ENCODE data around the gene EXOSC3.
"Not testable (repeated sequence)": the region's sequence is repeated elsewhere in the genome, so short reads cannot be mapped to it uniquely, and the experiment has no call there.

Gene EXOSC3

GRCh38 chr9:37784616-37785483, at the start of gene EXOSC3:
TSS of gene EXOSC3 (minus strand) at chr9:37785064. CDS start at chr9:37785044, 20 bp downstream.
- Mint-ChIP-seq H3K36me3 (ENCODE audit: low read depth) (peaks cover 31% of the 10 kb centered on the region), H3K4me3 (peak within 1 kb of the TSS; percentile 96), H3K27me3 (ENCODE audit: low read depth) (no peaks in the 10 kb centered on the region), H3K27ac (peak within 1 kb of the TSS; percentile 90), H3K4me1 (ENCODE audit: low read depth) (peaks cover 33% of the 10 kb centered on the region), H3K9me3 (no peaks in the 10 kb centered on the region)

GRCh38 chr9:37827483-37828165, 42.8 kb upstream of the EXOSC3 start:
- Mint-ChIP-seq H3K36me3 (ENCODE audit: low read depth) (peaks cover 33% of the 10 kb centered on the region), H3K27me3 (ENCODE audit: low read depth) (no peaks in the 10 kb centered on the region), H3K4me1 (ENCODE audit: low read depth) (no peaks in the 10 kb centered on the region), H3K4me3 (no peak overlapping the region), H3K27ac (no peak overlapping the region), H3K9me3 (peaks cover 5% of the 10 kb centered on the region)

GRCh38 chr9:37825174-37825573, 40.3 kb upstream of the EXOSC3 start:
- H3K4me1 Mint-ChIP-seq (ENCODE audit: low read depth); H3K27ac Mint-ChIP-seq; H3K4me3 Mint-ChIP-seq; H3K27me3 Mint-ChIP-seq (ENCODE audit: low read depth); H3K9me3 Mint-ChIP-seq: not testable (repeated sequence)
- peaks cover 48% of the 10 kb centered on the region for H3K36me3 Mint-ChIP-seq (ENCODE audit: low read depth)

GRCh38 chr9:37820142-37820541, 35.3 kb upstream of the EXOSC3 start:
- no peak overlapping the region for H3K4me3 Mint-ChIP-seq
- H3K9me3 Mint-ChIP-seq, result peaks cover 4% of the 10 kb centered on the region
- peaks cover 1% of the 10 kb centered on the region for H3K4me1 Mint-ChIP-seq (ENCODE audit: low read depth)
- H3K27me3 Mint-ChIP-seq (ENCODE audit: low read depth), result no peaks in the 10 kb centered on the region
- peaks cover 31% of the 10 kb centered on the region for H3K36me3 Mint-ChIP-seq (ENCODE audit: low read depth)
- H3K27ac Mint-ChIP-seq, result no peak overlapping the region

- Mint-ChIP-seq H3K4me1 (ENCODE audit: low read depth) (peaks cover 1% of the 10 kb centered on the region), H3K9me3 (no peaks in the 10 kb centered on the region)
Measured at GRCh38 chr9:37818849-37819248, 34.0 kb upstream of the EXOSC3 start.

GRCh38 chr9:37812773-37813379, 28.0 kb upstream of the EXOSC3 start:
- peaks cover 4% of the 10 kb centered on the region for H3K4me1 Mint-ChIP-seq (ENCODE audit: low read depth)
- H3K4me3 Mint-ChIP-seq, result no peak overlapping the region
- no peaks in the 10 kb centered on the region for H3K27me3 Mint-ChIP-seq (ENCODE audit: low read depth)
- H3K27ac Mint-ChIP-seq, result no peak overlapping the region
- H3K9me3 Mint-ChIP-seq, result no peaks in the 10 kb centered on the region
- H3K36me3 Mint-ChIP-seq (ENCODE audit: low read depth), result peaks cover 8% of the 10 kb centered on the region

More at GRCh38 chr9:37818849-37819248, 34.0 kb upstream of the EXOSC3 start:
- Mint-ChIP-seq H3K27me3 (ENCODE audit: low read depth) (no peaks in the 10 kb centered on the region), H3K4me3 (no peak overlapping the region), H3K36me3 (ENCODE audit: low read depth) (peaks cover 22% of the 10 kb centered on the region), H3K27ac (no peak overlapping the region)

- Mint-ChIP-seq H3K4me1 (ENCODE audit: low read depth) (peaks cover 4% of the 10 kb centered on the region), H3K27me3 (ENCODE audit: low read depth) (no peaks in the 10 kb centered on the region), H3K9me3 (no peaks in the 10 kb centered on the region), H3K4me3 (no peak overlapping the region), H3K36me3 (ENCODE audit: low read depth) (peaks cover 8% of the 10 kb centered on the region), H3K27ac (no peak overlapping the region)
Measured at GRCh38 chr9:37811906-37812476, 27.1 kb upstream of the EXOSC3 start.

GRCh38 chr9:37809676-37810075, 24.8 kb upstream of the EXOSC3 start:
- H3K27me3 Mint-ChIP-seq (ENCODE audit: low read depth); H3K9me3 Mint-ChIP-seq; H3K4me1 Mint-ChIP-seq (ENCODE audit: low read depth); H3K36me3 Mint-ChIP-seq (ENCODE audit: low read depth); H3K4me3 Mint-ChIP-seq; H3K27ac Mint-ChIP-seq: not testable (repeated sequence)

- Mint-ChIP-seq H3K27me3 (ENCODE audit: low read depth) (no peaks in the 10 kb centered on the region), H3K27ac (no peak overlapping the region), H3K36me3 (ENCODE audit: low read depth) (peaks cover 7% of the 10 kb centered on the region), H3K4me3 (no peak overlapping the region), H3K9me3 (no peaks in the 10 kb centered on the region), H3K4me1 (ENCODE audit: low read depth) (peaks cover 19% of the 10 kb centered on the region)
Measured at GRCh38 chr9:37806271-37806670, 21.4 kb upstream of the EXOSC3 start.

GRCh38 chr9:37801959-37802711, 17.3 kb upstream of the EXOSC3 start:
- Mint-ChIP-seq H3K4me1 (ENCODE audit: low read depth) (peaks cover 33% of the 10 kb centered on the region), H3K4me3 (peak overlapping the region; percentile 85), H3K27ac (peak overlapping the region; percentile 73), H3K36me3 (ENCODE audit: low read depth) (peaks cover 6% of the 10 kb centered on the region), H3K27me3 (ENCODE audit: low read depth) (no peaks in the 10 kb centered on the region), H3K9me3 (no peaks in the 10 kb centered on the region)

- H3K4me1 Mint-ChIP-seq (ENCODE audit: low read depth), result peaks cover 33% of the 10 kb centered on the region
- H3K9me3 Mint-ChIP-seq, result no peaks in the 10 kb centered on the region
- H3K27ac Mint-ChIP-seq, result peak overlapping the region; percentile 73
- peak overlapping the region; percentile 89 for H3K4me3 Mint-ChIP-seq
- peaks cover 6% of the 10 kb centered on the region for H3K36me3 Mint-ChIP-seq (ENCODE audit: low read depth)
- H3K27me3 Mint-ChIP-seq (ENCODE audit: low read depth), result peaks cover 6% of the 10 kb centered on the region
Measured at GRCh38 chr9:37801287-37801850, 16.5 kb upstream of the EXOSC3 start.

GRCh38 chr9:37800631-37801286, 15.9 kb upstream of the EXOSC3 start, which contains the start of gene DCAF10:
TSS of gene DCAF10 (plus strand) at chr9:37800797. CDS start at chr9:37800867, 70 bp downstream.
- peaks cover 6% of the 10 kb centered on the region for H3K36me3 Mint-ChIP-seq (ENCODE audit: low read depth)
- peaks cover 11% of the 10 kb centered on the region for H3K27me3 Mint-ChIP-seq (ENCODE audit: low read depth)
- H3K9me3 Mint-ChIP-seq, result no peaks in the 10 kb centered on the region
- peak within 1 kb of the TSS; percentile 80 for H3K27ac Mint-ChIP-seq
- peak within 1 kb of the TSS; percentile 89 for H3K4me3 Mint-ChIP-seq
- peaks cover 30% of the 10 kb centered on the region for H3K4me1 Mint-ChIP-seq (ENCODE audit: low read depth)

GRCh38 chr9:37798677-37799076, 13.8 kb upstream of the EXOSC3 start:
- H3K4me1 Mint-ChIP-seq (ENCODE audit: low read depth), result peaks cover 28% of the 10 kb centered on the region
- H3K27ac Mint-ChIP-seq, result peak overlapping the region; percentile 58
- H3K36me3 Mint-ChIP-seq (ENCODE audit: low read depth), result peaks cover 6% of the 10 kb centered on the region
- H3K27me3 Mint-ChIP-seq (ENCODE audit: low read depth), result peaks cover 14% of the 10 kb centered on the region
- H3K4me3 Mint-ChIP-seq, result peak overlapping the region; percentile 32
- H3K9me3 Mint-ChIP-seq, result no peaks in the 10 kb centered on the region

Measured in T-helper 1 cell treated with Interleukin-12 subunit alpha and Interleukin-12 subunit beta and Interleukin-4 antibody, amounts not matched to agents 30 μg/mL and 1 μg/mL, for 36 hours (primary cell).